Gastroesophageal sphincter (tissue), 3 donors: ENCODE measurements around the gene HECW1.

Experiments
- EP300 ChIP-seq: sonication (generic); formaldehyde crosslinking; IDR thresholded peaks from one replicate; pipeline ENCODE4 v1.6.1; 2017; ENCODE audit warnings: antibody characterized with exemption, mild to moderate bottlenecking
- POLR2A ChIP-seq, 2 donors: fragments of 450-650 bp; IDR thresholded peaks; one replicate each; pipeline ENCODE4 v1.6.1; 2017; ENCODE audit warnings: antibody characterized with exemption in 2 of 2, mild to moderate bottlenecking in 2 of 2, moderate library complexity in 1 of 2
- TF ChIP-seq, protein P1 (sequence below), 4 experiments: fragments of 200-600 bp in 2 of 4; fragments of 450-650 bp in 2 of 4; sonication (generic) in 1 of 4; IDR thresholded peaks; one replicate each; pipeline ENCODE4 v1.5.1; 2017 to 2019; ENCODE audit warnings: antibody characterized with exemption in 4 of 4, mild to moderate bottlenecking in 2 of 4, moderate library complexity in 2 of 4

DNA sequence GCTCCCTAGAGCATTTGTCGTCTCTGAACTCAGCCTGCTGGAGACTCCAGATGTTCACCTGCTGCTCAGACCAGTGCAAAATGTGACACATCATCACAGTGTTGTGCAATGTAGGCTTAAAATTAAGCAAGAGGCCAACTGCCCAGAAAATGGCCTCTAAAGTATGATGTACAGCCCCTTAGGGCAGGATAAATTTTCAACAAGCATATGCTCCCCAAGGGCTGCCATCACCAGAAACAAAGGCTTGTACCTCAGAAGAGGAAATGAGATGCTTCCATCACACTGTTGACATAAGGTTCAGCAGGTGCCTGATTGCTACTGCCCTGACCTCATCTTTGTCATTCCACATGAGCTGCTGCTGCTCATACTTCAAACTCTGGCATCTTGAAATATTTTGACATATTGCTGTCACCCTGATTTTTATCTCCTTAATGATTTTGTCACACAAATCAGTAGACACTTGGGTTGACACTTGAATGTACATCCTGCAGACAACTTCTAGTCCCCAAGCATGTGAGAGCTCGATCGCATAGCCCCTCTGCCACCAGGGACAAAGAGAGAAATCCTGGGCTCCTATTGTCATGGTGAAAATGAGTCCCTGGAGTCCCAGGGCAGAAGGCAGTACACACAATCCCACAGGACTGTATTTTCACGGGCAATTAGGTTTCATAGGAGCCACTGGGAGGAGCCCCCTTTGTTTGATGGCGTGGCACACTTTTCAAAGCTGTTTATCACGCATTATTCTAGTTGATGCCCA is 250.8 kb downstream of the HECW1 start:
- TF ChIP-seq, protein P1, sequence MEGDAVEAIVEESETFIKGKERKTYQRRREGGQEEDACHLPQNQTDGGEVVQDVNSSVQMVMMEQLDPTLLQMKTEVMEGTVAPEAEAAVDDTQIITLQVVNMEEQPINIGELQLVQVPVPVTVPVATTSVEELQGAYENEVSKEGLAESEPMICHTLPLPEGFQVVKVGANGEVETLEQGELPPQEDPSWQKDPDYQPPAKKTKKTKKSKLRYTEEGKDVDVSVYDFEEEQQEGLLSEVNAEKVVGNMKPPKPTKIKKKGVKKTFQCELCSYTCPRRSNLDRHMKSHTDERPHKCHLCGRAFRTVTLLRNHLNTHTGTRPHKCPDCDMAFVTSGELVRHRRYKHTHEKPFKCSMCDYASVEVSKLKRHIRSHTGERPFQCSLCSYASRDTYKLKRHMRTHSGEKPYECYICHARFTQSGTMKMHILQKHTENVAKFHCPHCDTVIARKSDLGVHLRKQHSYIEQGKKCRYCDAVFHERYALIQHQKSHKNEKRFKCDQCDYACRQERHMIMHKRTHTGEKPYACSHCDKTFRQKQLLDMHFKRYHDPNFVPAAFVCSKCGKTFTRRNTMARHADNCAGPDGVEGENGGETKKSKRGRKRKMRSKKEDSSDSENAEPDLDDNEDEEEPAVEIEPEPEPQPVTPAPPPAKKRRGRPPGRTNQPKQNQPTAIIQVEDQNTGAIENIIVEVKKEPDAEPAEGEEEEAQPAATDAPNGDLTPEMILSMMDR (IDR thresholded peaks at IDR 0.05): no peak
- TF ChIP-seq EP300: no peak
- TF ChIP-seq POLR2A (IDR thresholded peaks at IDR 0.05): no peak
